HG03025 (cell line): Measurements from ENCODE around the gene WLS.
A peak's percentile ranks its signal among the peaks of the same experiment; 100 is the strongest.
"Not testable (repeated sequence)": the region's sequence is repeated elsewhere in the genome, so short reads cannot be mapped to it uniquely, and the experiment has no call there.

Experiments
- ATAC-seq: cut with Tn5 transposase; IDR thresholded peaks from one replicate; pipeline ENCODE4 v1.9.1; 2021; ENCODE audit warnings: mild to moderate bottlenecking, moderate library complexity; ENCODE audit not compliant: unreplicated experiment, low FRiP score

Gene WLS

GRCh38 chr1:68171795-68172194 is 60.5 kb downstream of the WLS start:
- ATAC-seq = not testable (repeated sequence)

GRCh38 chr1:68168545-68169171 is 63.7 kb downstream of the WLS start:
- no peak for ATAC-seq

GRCh38 chr1:68167211-68167610 is 65.1 kb downstream of the WLS start:
- no peak for ATAC-seq

- ATAC-seq = no peak
Measured at GRCh38 chr1:68166348-68166747, 66.0 kb downstream of the WLS start.

DNA sequence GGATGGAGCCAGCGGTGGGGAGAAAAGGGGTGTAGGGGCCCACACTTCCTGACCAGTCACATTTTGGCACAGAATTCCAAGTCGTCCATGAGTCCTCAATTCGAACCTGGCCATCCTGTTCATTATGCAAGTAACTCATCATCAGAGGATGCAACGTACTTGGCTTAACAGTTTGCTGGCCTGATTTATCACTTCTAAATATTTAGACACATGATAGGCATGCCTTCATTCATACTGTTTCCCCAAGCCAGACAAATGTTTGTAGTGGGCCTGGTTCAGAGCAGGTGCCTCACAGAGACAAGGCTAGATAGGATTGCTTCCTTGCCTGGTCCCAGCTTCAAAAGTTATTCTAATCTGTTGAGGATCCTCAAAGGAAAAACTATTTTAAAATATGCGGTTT is 66.7 kb downstream of the WLS start:
- no peak for ATAC-seq

DNA sequence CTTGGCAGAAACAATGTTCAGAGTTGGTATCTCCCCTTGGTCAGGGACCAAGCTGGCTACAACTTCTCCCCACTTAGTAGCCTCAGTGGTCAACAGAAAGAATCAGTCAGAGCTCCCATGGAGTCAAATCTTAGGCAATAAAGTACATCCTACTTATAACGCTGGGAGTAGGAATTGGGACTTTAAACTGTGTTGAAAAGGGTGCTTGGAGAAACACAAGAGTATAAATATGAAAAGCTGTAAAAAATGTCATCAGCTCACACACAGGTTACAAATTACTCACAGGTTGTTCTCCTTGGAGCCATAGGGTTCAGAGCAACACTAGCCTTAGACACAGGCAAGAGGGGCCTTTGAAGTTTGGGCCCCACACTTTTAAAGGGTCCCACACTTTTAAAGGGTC is 67.4 kb downstream of the WLS start:
- ATAC-seq = no peak

DNA sequence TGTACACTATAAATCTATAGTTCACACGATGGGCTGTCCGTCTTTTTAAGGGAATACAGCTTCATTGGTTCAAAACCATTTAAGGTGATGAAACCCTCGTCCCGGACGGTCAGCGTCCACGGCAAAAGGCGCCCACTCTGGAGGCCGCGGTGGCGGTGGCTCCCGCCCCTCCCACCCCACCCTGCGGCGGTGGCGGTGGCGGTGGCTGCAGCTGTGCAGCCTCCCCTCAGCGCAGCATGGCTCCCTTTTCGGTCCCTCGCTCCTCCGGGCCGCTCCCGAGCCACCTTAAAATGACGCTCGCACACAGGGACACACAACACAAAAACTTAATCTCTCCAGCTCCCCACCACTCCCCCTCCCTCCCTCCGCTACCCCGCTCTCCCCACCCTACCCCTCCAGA is 69.1 kb downstream of the WLS start:
- ATAC-seq = no peak

- no peak for ATAC-seq
Measured at GRCh38 chr1:68162761-68163160, 69.6 kb downstream of the WLS start.

DNA sequence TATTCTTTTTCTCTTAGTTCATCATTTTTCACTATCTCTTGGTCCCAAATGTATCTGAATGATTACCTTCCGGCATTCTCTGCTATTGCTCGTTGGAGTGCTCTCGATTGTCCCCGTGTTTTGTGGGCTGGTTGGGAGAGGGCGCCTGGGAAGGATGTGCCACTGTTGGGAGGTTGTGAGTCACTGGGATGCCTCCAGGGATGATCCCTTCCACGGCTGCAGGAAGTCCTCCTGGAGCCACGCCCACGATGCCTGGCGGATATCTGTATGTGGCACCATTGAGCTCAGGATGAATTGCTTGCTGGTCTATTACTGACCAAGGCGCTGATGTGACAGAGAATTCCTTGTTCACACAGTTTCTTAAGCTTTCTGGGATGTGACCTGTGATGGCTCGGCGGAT is 70.7 kb downstream of the WLS start:
- ATAC-seq = not testable (repeated sequence)

GRCh38 chr1:68160935-68161334 is 71.4 kb downstream of the WLS start:
- ATAC-seq = peak; percentile 89

- ATAC-seq = no peak
Measured at GRCh38 chr1:68160021-68160420, 72.3 kb downstream of the WLS start.

DNA sequence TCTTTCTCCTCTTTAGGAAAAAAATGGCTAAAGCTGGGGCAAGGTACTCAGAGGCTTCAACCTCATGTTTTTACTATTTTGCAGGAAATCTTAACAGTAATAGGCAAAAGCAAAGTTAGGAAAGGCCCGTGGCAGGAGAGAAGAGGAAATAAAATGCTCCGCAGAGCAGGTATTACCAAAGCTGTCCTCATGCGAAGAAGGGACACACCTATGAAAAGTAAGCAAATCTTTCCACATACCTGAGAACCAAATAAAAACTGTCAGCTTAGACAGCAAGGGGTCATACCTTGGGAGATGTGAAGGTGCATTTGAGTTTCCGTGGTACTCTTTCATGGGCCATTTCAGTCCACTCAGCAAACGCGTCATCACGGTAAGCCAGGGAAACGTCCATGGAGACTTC is 73.5 kb downstream of the WLS start:
- no peak for ATAC-seq

DNA sequence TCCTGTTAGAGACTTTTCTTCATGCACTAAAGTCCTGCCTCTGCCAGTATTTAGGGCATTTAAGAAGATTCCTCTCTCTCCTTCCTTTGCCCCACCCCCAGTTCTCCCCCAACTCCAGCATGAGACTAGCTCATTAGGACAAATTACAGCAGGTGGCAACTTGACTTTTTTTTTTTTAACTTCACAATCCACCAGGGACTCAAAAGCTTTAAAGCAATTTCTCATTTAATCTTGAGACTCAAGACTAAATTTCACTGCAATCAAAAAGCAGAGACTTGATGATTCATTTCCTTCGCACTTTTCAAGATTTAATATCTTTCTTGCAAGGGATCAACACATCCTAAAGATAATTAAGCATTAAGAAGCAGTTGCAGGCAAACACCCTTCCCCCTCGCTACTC is 74.9 kb downstream of the WLS start:
- ATAC-seq = no peak

DNA sequence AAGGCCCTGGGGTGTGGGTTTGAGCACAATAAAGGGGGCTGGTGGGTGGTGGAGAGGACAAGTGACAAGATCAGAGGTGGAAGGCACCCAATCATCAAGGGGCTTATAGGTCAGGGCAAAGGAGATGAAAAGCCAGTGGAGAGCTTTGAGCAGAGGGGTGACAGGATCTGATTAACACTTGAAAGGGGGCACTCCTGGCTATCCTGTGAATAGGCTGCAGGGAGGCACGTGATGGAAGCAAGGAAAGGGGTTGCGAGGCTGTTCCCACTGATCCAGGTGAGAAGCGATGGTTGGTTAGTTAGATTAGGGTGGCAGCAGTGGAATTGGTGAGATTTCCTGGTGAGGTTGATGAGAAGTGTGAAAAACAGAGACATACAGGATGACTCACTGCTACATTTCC is 80.6 kb downstream of the WLS start:
- no peak for ATAC-seq

GRCh38 chr1:68149907-68150306 is 82.4 kb downstream of the WLS start:
- no peak for ATAC-seq

DNA sequence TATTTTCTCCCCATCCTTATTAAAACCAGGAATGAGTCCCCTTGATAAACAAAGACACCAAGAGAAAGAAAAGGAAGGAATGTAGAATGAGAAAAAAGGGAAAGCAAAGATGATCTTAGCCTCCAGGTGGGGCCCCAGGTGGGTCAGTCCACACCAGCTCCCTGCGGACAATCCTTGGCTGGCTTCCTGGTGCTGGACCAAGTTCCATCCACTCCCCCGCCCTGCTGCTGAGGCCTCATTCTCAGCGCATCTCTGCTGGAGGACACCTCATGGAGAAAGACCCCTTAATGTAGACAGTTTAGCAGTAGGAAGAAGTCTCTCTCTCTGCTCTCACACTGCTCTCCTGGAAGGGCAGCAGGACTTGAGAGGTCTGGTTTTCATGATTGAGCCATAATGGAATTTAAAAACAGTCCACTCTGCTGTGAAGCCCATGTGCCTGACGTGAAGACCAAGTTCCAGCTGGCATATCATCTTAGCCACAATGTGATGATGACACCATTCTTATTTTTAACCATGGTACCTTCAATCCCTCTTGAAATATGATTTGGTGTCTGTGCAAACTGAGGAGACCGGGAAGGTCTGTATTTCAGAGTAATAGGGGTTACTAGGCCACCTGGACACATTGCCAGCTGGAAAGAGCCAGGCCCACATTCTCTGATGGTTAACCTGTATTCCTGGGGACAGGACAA is 83.1 kb downstream of the WLS start:
- no peak for ATAC-seq

DNA sequence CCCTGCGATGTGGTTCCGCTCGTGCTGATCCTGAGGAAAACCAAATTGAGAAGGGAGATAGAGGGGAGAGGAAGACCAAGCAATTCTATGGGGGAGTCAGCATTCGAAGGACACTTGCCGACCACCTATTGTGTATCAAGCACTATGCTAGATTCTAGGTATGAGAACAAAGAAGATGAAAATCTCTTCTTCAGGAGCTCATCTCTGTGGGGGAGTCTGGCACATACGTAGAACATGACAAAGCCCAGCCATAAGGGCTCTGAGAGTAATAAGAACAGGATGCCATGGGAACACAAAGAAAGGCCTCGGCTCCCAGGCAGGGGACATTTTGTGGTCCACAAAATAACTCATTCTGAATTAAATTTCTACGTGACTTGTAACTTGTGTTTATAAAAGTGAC is 83.7 kb downstream of the WLS start:
- no peak for ATAC-seq

GRCh38 chr1:68147534-68148171 is 84.7 kb downstream of the WLS start:
- no peak for ATAC-seq

DNA sequence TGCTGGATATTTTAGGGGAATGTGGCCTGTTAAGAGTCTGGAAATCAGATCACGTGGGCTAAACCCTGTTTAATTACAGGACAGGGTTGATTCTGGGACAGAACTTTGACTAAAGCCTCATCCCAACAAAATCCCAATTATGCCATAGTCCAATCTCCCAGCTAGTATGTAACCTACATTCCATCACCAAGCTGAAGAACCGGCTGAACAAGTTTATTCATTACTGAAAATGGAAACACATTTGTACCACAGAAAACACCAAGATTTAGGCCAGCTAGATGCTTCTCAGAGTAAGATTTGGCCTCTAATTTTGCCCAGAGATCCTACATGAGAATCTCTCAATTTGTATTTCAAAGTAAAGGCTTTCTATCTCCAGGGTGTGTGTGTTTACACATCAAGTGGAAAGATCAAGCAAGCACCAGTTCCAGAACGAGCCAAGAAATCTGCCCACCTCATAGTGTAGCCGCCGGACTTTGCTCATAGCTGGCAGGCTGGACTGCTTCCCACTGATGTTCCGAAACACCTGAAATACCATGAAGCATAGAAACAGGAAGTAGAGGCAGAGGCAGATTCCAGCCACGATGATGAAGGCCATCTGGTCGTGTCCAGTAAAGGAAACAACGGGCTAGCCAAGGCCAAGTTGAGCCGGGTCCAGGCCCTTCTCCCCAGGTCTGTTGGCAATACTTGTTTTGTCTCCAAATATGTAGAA is 86.8 kb downstream of the WLS start:
- no peak for ATAC-seq

DNA sequence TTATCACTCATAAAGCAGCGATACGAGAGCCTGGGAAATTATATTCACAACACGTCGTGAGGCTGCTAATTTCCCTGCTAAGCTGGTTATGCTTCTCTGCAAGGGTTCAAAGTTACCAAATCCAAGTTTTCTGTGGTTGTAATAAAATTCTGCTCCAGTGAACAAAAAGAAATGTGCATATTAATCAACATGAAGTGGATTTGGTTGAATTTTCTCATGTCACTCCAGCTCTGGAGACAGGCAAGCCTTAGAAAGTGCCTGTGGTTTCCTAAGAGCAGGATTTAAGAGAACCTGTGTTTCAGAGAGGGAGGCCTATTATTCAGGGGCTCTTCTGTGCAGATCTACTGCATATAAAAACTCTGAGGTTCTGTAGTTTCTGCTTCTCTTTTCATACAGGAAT is 87.5 kb downstream of the WLS start:
- no peak for ATAC-seq

DNA sequence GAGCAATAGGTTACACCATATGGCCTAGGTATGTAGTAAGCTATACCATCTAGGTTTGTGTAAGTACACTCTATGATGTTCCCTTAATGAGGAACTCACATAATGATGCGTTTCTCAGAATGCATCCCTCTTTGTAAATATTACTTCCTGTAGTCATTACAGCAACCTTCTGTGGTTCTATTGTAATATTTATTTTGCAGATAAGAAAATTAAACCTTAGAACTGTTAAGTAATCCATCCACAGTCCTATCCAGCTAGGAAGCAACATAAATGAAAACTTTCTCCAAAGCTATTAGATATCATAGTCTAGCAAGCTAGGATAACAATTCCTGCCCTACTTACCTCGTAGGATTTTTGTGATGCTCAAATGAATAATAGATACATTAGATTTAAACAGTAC is 88.7 kb downstream of the WLS start:
- no peak for ATAC-seq
